GM18861 (cell line): ENCODE data around the gene SLC2A6.

Experiments
- ATAC-seq: cut with Tn5 transposase; IDR thresholded peaks from one replicate; pipeline ENCODE4 v1.9.1; 2021; ENCODE audit not compliant: unreplicated experiment

Gene SLC2A6

GRCh38 chr9:133516256-133516960, 37.5 kb upstream of the SLC2A6 start:
- no peak for ATAC-seq

- no peak for ATAC-seq
Measured at GRCh38 chr9:133515615-133516255, 36.8 kb upstream of the SLC2A6 start.

GRCh38 chr9:133515240-133515610, 36.3 kb upstream of the SLC2A6 start:
- no peak for ATAC-seq

- no peak for ATAC-seq
Measured at GRCh38 chr9:133514460-133515239, 35.8 kb upstream of the SLC2A6 start.

GRCh38 chr9:133513214-133514100, 34.6 kb upstream of the SLC2A6 start:
- ATAC-seq = no peak

- no peak for ATAC-seq
Measured at GRCh38 chr9:133512253-133513213, 33.6 kb upstream of the SLC2A6 start.

- ATAC-seq = no peak
Measured at GRCh38 chr9:133511607-133512006, 32.7 kb upstream of the SLC2A6 start.

- no peak for ATAC-seq
Measured at GRCh38 chr9:133510926-133511505, 32.1 kb upstream of the SLC2A6 start.

- ATAC-seq = no peak
Measured at GRCh38 chr9:133509179-133510083, 30.5 kb upstream of the SLC2A6 start.

GRCh38 chr9:133508046-133508445, 29.1 kb upstream of the SLC2A6 start:
- no peak for ATAC-seq

GRCh38 chr9:133507246-133507965, 28.5 kb upstream of the SLC2A6 start:
- no peak for ATAC-seq

- ATAC-seq = no peak
Measured at GRCh38 chr9:133506653-133507038, 27.7 kb upstream of the SLC2A6 start.

- no peak for ATAC-seq
Measured at GRCh38 chr9:133505901-133506652, 27.2 kb upstream of the SLC2A6 start.

GRCh38 chr9:133505186-133505830, 26.4 kb upstream of the SLC2A6 start:
- ATAC-seq = no peak

GRCh38 chr9:133502112-133502511, 23.2 kb upstream of the SLC2A6 start:
- ATAC-seq = no peak

- no peak for ATAC-seq
Measured at GRCh38 chr9:133499892-133500270, 21.0 kb upstream of the SLC2A6 start.
